Spleen (tissue), 11 donors: Measurements from ENCODE around the gene NRXN3. TPM values are rescaled to one million over a fixed set of nuclear protein-coding genes. Genes with fewer than 3 reads are reported as not detected.

Source experiments
- DNase-seq: peaks from one replicate; pipeline ENCODE4 v3.0.0-alpha.2; 2020
- H3K27ac ChIP-seq, 8 donors: fragments of 200-600 bp; sonication (generic) in 7 of 8; 1 replicate in 4 of 8; 2 replicates in 4 of 8; pipeline versions ENCODE4 v1.5.0 to v1.8.0; 2016 to 2021; ENCODE audit warnings: inconsistent platforms in 4 of 8, mild to moderate bottlenecking in 4 of 8, moderate library complexity in 1 of 8
- H3K27me3 ChIP-seq, 7 donors: fragments of 200-600 bp; sonication (generic) in 6 of 7; replicated peaks in 1 of 7; 1 replicate in 4 of 7; 2 replicates in 3 of 7; pipeline versions ENCODE4 v1.5.0 to v1.8.0; 2016 to 2021; ENCODE audit warnings: inconsistent platforms in 3 of 7, mild to moderate bottlenecking in 1 of 7
- H3K36me3 ChIP-seq, 6 donors: fragments of 200-600 bp; sonication (generic) in 5 of 6; 1 replicate in 4 of 6; 2 replicates in 2 of 6; pipeline versions ENCODE4 v1.5.0 to v1.8.0; 2016 to 2021; ENCODE audit warnings: inconsistent platforms in 2 of 6
- H3K4me1 ChIP-seq, 6 donors: fragments of 200-600 bp; sonication (generic) in 5 of 6; 1 replicate in 3 of 6; 2 replicates in 3 of 6; pipeline versions ENCODE4 v1.5.0 to v1.8.0; 2016 to 2021; ENCODE audit warnings: inconsistent platforms in 3 of 6
- H3K4me3 ChIP-seq, 8 donors: fragments of 200-600 bp; sonication (generic) in 7 of 8; 1 replicate in 4 of 8; 2 replicates in 4 of 8; pipeline versions ENCODE4 v1.5.0 to v1.8.0; 2016 to 2021; ENCODE audit warnings: inconsistent platforms in 4 of 8, mild to moderate bottlenecking in 4 of 8, moderate library complexity in 2 of 8
- H3K9me3 ChIP-seq, 8 donors: fragments of 200-600 bp; sonication (generic) in 7 of 8; 1 replicate in 4 of 8; 2 replicates in 4 of 8; pipeline versions ENCODE4 v1.5.0 to v1.8.0; 2016 to 2021; ENCODE audit warnings: inconsistent platforms in 4 of 8
- CTCF ChIP-seq, 11 experiments: fragments of 200-600 bp in 7 of 11; fragments of 450-650 bp in 4 of 11; sonication (generic) in 4 of 11; IDR thresholded peaks in 8 of 11; conservative IDR thresholded peaks in 3 of 11; 1 replicate in 7 of 11; 2 replicates in 4 of 11; pipeline versions ENCODE4 v1.4.0 to v1.8.0; 2016 to 2021; ENCODE audit warnings: antibody characterized with exemption in 11 of 11, inconsistent platforms in 4 of 11, mild to moderate bottlenecking in 1 of 11
- POLR2A ChIP-seq, 3 donors: fragments of 450-650 bp; IDR thresholded peaks; one replicate each; pipeline ENCODE4 v1.5.1; 2017; ENCODE audit warnings: antibody characterized with exemption in 3 of 3, mild to moderate bottlenecking in 1 of 3
- POLR2AphosphoS5 ChIP-seq, 3 donors: sonication (generic); formaldehyde crosslinking; IDR thresholded peaks; one replicate each; pipeline ENCODE4 v1.5.1; 2017; ENCODE audit warnings: antibody characterized with exemption in 3 of 3
- WGBS, 5 donors: extraction: QIAGEN DNeasy Blood & Tissue Kit in 3 of 5; methylation state at CpG; one replicate each; pipeline versions ENCODE4 v1.1.5 to v1.1.7; 2013 to 2018; 5-methylcytosine and 5-hydroxymethylcytosine counted together
- intact Hi-C: fragments of 100-400 bp; cut with DNase I; formaldehyde crosslinking; loops from one replicate; pipeline ENCODE4 v1.15.0; 2023; ENCODE audit warnings: low total_unique reads
- polyA plus RNA-seq, 3 donors: library from polyadenylated mRNA; stranded (reverse); fragments of 200-250 nt; gene quantifications; one replicate each; pipeline ENCODE4 v1.2.1, GENCODE V29; 2013
- total RNA-seq, 7 donors: library from RNA; depleted of rRNA in 3 of 7; stranded (reverse); fragments of >200 nt in 3 of 7; fragmentation: NEBNext Ultra II Directional in 4 of 7; extraction: Animal tissue kit (Norgen Biotek cat#: 25700) in 4 of 7; gene quantifications; one replicate each; pipeline versions ENCODE4 v1.1.0 to v1.2.1, GENCODE V29; 2016 to 2021
- donor health status: healthy with polysubstance abuse.
- donor health status: DM: no; HTN: no; CAD: no; lungs with moderate emphysema.
- donor health status: DM: no; HTN: no; CAD: no.
- donor health status: Bipolar disorder and iron deficiency.
- donor health status: healthy.
- donor health status: DM: no; HTN: no; CAD: no.
- donor health status: DM: yes; HTN: yes; CAD: no.

Gene NRXN3
- total and polyA plus RNA-seq, 10 donors: 0.21 to 11.5 (median 1.6) TPM

GRCh38 chr14:78143489-78144145 lies 26.6 kb upstream of the NRXN3 start:
- no peak overlapping the region for H3K4me3 ChIP-seq
- no peaks in the 10 kb centered on the region for H3K36me3 ChIP-seq
- 57 to 78% (median 67%) methylated on average over 7 of the region's 7 CpGs for WGBS, 5 donors
- no peak for TF ChIP-seq CTCF (IDR thresholded peaks at IDR 0.05 in 8 of 11, conservative IDR thresholded peaks at IDR 0.05 in 3 of 11)
- TF ChIP-seq POLR2AphosphoS5 (IDR thresholded peaks at IDR 0.05): no peak
- no peaks in the 10 kb centered on the region for H3K4me1 ChIP-seq
- H3K27ac ChIP-seq: no peak overlapping the region
- DNase-seq: no peak
- no peaks in the 10 kb centered on the region for H3K9me3 ChIP-seq
- H3K27me3 ChIP-seq: peaks cover 0 to 7% (median 0%) of the 10 kb centered on the region in 7 donors
- intact Hi-C loops: no loop called here

GRCh38 chr14:78152201-78153063 lies 17.7 kb upstream of the NRXN3 start:
- Histone ChIP-seq H3K27ac (no peak overlapping the region), H3K4me3 (no peak overlapping the region), H3K4me1 (no peaks in the 10 kb centered on the region), H3K36me3 (no peaks in the 10 kb centered on the region), H3K27me3 (peaks cover 0 to 27% (median 0%) of the 10 kb centered on the region in 7 donors), H3K9me3 (no peaks in the 10 kb centered on the region)
- intact Hi-C loops: no loop called here
- no peak for DNase-seq
- WGBS, 5 donors: 51 to 58% (median 52%) methylated on average over 14 of the region's 14 CpGs
- TF ChIP-seq POLR2A (IDR thresholded peaks at IDR 0.05) (no peak), CTCF (IDR thresholded peaks at IDR 0.05 in 8 of 11, conservative IDR thresholded peaks at IDR 0.05 in 3 of 11) (no peak), POLR2AphosphoS5 (IDR thresholded peaks at IDR 0.05) (no peak)

- H3K4me1 ChIP-seq: no peaks in the 10 kb centered on the region
- DNase-seq: no peak
- H3K36me3 ChIP-seq: no peaks in the 10 kb centered on the region
- TF ChIP-seq POLR2A (IDR thresholded peaks at IDR 0.05) (no peak), POLR2AphosphoS5 (IDR thresholded peaks at IDR 0.05) (no peak), CTCF (IDR thresholded peaks at IDR 0.05 in 8 of 11, conservative IDR thresholded peaks at IDR 0.05 in 3 of 11) (no peak)
- H3K4me3 ChIP-seq: no peak overlapping the region
- no peak overlapping the region for H3K27ac ChIP-seq
- H3K27me3 ChIP-seq: peaks cover 0 to 31% (median 0%) of the 10 kb centered on the region in 7 donors
- no peaks in the 10 kb centered on the region for H3K9me3 ChIP-seq
- intact Hi-C loops: no loop called here
Measured at GRCh38 chr14:78153064-78153341, 17.2 kb upstream of the NRXN3 start.

- Histone ChIP-seq H3K4me3 (no peak overlapping the region), H3K4me1 (no peaks in the 10 kb centered on the region), H3K27me3 (peaks cover 0 to 27% (median 0%) of the 10 kb centered on the region in 7 donors), H3K27ac (no peak overlapping the region), H3K36me3 (no peaks in the 10 kb centered on the region), H3K9me3 (no peaks in the 10 kb centered on the region)
- DNase-seq: no peak
- 38 to 77% (median 69%) methylated on average over 2 of the region's 2 CpGs for WGBS, 5 donors
- intact Hi-C loops: no loop called here
- TF ChIP-seq POLR2A (IDR thresholded peaks at IDR 0.05): no peak
- TF ChIP-seq CTCF (IDR thresholded peaks at IDR 0.05 in 8 of 11, conservative IDR thresholded peaks at IDR 0.05 in 3 of 11): no peak
- no peak for TF ChIP-seq POLR2AphosphoS5 (IDR thresholded peaks at IDR 0.05)
Measured at GRCh38 chr14:78154827-78155226, 15.3 kb upstream of the NRXN3 start.
